HEK293T (cell line): ENCODE data around the gene CAPRIN1.

Source experiments
- CTCF ChIA-PET: fragments of 350-600 bp; formaldehyde crosslinking; extraction: SDS; loops from one replicate; lab custom pipeline; 2021; ENCODE audit warnings: antibody characterized with exemption, inconsistent platforms; lab: Yijun Ruan, JAX
- POLR2A ChIA-PET: fragments of 350-600 bp; formaldehyde crosslinking; extraction: SDS; loops from one replicate; lab custom pipeline; 2020; ENCODE audit warnings: antibody characterized with exemption, inconsistent platforms; lab: Yijun Ruan, JAX
- DNase-seq: peaks from one replicate; pipeline ENCODE4 v3.0.0; 2012; ENCODE audit warnings: mixed read lengths; ENCODE audit errors: extremely low spot score
- ARNT ChIP-seq: fragments of 450-650 bp; IDR thresholded peaks from 2 replicates; pipeline ENCODE4 v1.6.1; 2017; ENCODE audit warnings: mild to moderate bottlenecking
- BHLHE40 ChIP-seq: fragments of 450-650 bp; IDR thresholded peaks from 2 replicates; pipeline ENCODE4 v1.6.1; 2016; ENCODE audit warnings: mild to moderate bottlenecking, moderate library complexity, borderline replicate concordance
- CTBP1 ChIP-seq: fragments of 450-650 bp; IDR thresholded peaks from 2 replicates; pipeline ENCODE4 v1.6.1; 2016; ENCODE audit warnings: borderline replicate concordance
- ELF4 ChIP-seq: fragments of 450-650 bp; IDR thresholded peaks from 2 replicates; pipeline ENCODE4 v1.6.1; 2017; ENCODE audit warnings: antibody characterized with exemption
- FOXA1 ChIP-seq: fragments of 450-650 bp; IDR thresholded peaks from 2 replicates; pipeline ENCODE4 v1.6.1; 2016; ENCODE audit warnings: mild to moderate bottlenecking
- FOXK2 ChIP-seq: fragments of 450-650 bp; IDR thresholded peaks from 2 replicates; pipeline ENCODE4 v1.6.1; 2016; ENCODE audit warnings: mild to moderate bottlenecking
- FOXM1 ChIP-seq: fragments of 450-650 bp; IDR thresholded peaks from 2 replicates; pipeline ENCODE4 v1.6.1; 2017; ENCODE audit warnings: mild to moderate bottlenecking, borderline replicate concordance
- HDGF ChIP-seq: fragments of 450-650 bp; IDR thresholded peaks from 2 replicates; pipeline ENCODE4 v1.6.1; 2017; ENCODE audit warnings: antibody characterized with exemption, borderline replicate concordance
- L3MBTL2 ChIP-seq: fragments of 450-650 bp; conservative IDR thresholded peaks from 2 replicates; pipeline ENCODE4 v1.6.1; 2016; ENCODE audit warnings: mild to moderate bottlenecking
- LEF1 ChIP-seq: fragments of 450-650 bp; IDR thresholded peaks from 2 replicates; pipeline ENCODE4 v1.6.1; 2017; ENCODE audit warnings: mild to moderate bottlenecking, borderline replicate concordance
- NFRKB ChIP-seq: fragments of 450-650 bp; IDR thresholded peaks from 2 replicates; pipeline ENCODE4 v1.6.1; 2016; ENCODE audit warnings: mild to moderate bottlenecking, moderate library complexity
- PKNOX1 ChIP-seq: fragments of 450-650 bp; IDR thresholded peaks from 2 replicates; pipeline ENCODE4 v1.6.1; 2016
- SP1 ChIP-seq: fragments of 450-650 bp; IDR thresholded peaks from 2 replicates; pipeline ENCODE4 v1.6.1; 2017
- SUZ12 ChIP-seq: fragments of 450-650 bp; IDR thresholded peaks from 2 replicates; pipeline ENCODE4 v1.6.1; 2016; ENCODE audit warnings: mild to moderate bottlenecking
- TARDBP ChIP-seq: fragments of 450-650 bp; IDR thresholded peaks from 2 replicates; pipeline ENCODE4 v1.6.1; 2016
- ZNF384 ChIP-seq: fragments of 450-650 bp; IDR thresholded peaks from 2 replicates; pipeline ENCODE4 v1.6.1; 2016

CAPRIN1 gene

GRCh38 chr11:34098813-34099212 lies 47.3 kb downstream of the CAPRIN1 start:
- ChIA-PET CTCF (no interaction called here), POLR2A (no interaction called here)
- no peak for DNase-seq
- TF ChIP-seq HDGF (no peak), FOXK2 (no peak), LEF1 (no peak), FOXA1 (no peak), ELF4 (no peak), CTBP1 (no peak), SP1 (no peak), ZNF384 (no peak), ARNT (no peak), PKNOX1 (no peak), FOXM1 (no peak), BHLHE40 (no peak), L3MBTL2 (no peak), SUZ12 (no peak), TARDBP (no peak), NFRKB (no peak)

- ChIA-PET CTCF (no interaction called here), POLR2A (interaction anchor here (0.7 to 1.6 kb wide), 20 partner anchors 8 to 251 kb away, joined by 3 to 14 read pairs (median 3); partner anchors contain the start of gene CAPRIN1)
- TF ChIP-seq ARNT: no peak
- no peak for TF ChIP-seq SUZ12
- no peak for TF ChIP-seq HDGF
- TF ChIP-seq SP1: no peak
- no peak for TF ChIP-seq FOXK2
- no peak for TF ChIP-seq NFRKB
- no peak for TF ChIP-seq PKNOX1
- TF ChIP-seq FOXA1: no peak
- DNase-seq: no peak
Observed at GRCh38 chr11:34104680-34105078, 53.1 kb downstream of the CAPRIN1 start.

- ChIA-PET CTCF (no interaction called here), POLR2A (interaction anchor here (0.6 to 1.6 kb wide), 24 partner anchors 9 to 251 kb away, joined by 3 to 14 read pairs (median 3); partner anchors contain the start of gene CAPRIN1)
- DNase-seq: peak; percentile 94
- TF ChIP-seq PKNOX1 (peak; percentile 10; the same call in 1 of the 2 replicates), L3MBTL2 (peak; percentile 81), ELF4 (no peak; the same call in none of the 2 replicates), ARNT (peak; percentile 63; the same call in 1 of the 2 replicates)
Observed at GRCh38 chr11:34105079-34105956, 53.8 kb downstream of the CAPRIN1 start, which contains the start of gene NAT10. TSS of gene NAT10 (plus strand) at chr11:34105629. CDS start at chr11:34108226, 2,597 bp downstream.

GRCh38 chr11:34105957-34106504 lies 54.5 kb downstream of the CAPRIN1 start:
- POLR2A ChIA-PET: interaction anchor here (0.6 to 1.6 kb wide), 14 partner anchors 10 to 242 kb away, joined by 3 to 14 read pairs (median 4); partner anchors contain the start of gene CAPRIN1
- no peak for DNase-seq
- CTCF ChIA-PET: interaction anchor here (0.9 kb wide), 1 partner anchor 364 kb away, joined by 4 read pairs; no protein-coding TSS in a partner anchor

More at GRCh38 chr11:34105957-34106504, 54.5 kb downstream of the CAPRIN1 start:
- TF ChIP-seq LEF1 (no peak), NFRKB (no peak), ARNT (no peak), ZNF384 (no peak), PKNOX1 (no peak), ELF4 (no peak), BHLHE40 (no peak), CTBP1 (no peak), HDGF (no peak), FOXA1 (no peak), SP1 (no peak), L3MBTL2 (no peak), FOXM1 (no peak), TARDBP (no peak), SUZ12 (no peak), FOXK2 (no peak)
